PC-9 (cell line): ENCODE results near the gene C1QL4.
"Not testable (repeated sequence)": the region's sequence is repeated elsewhere in the genome, so short reads cannot be mapped to it uniquely, and the experiment has no call there.

ENCODE experiments used
- CTCF ChIP-seq: fragments of 200-600 bp; sonication (generic); conservative IDR thresholded peaks from 2 replicates; pipeline ENCODE4 v1.6.1; 2017; ENCODE audit warnings: mixed run types, antibody characterized with exemption, mild to moderate bottlenecking, moderate library complexity
- EZH2 ChIP-seq: fragments of 200-600 bp; sonication (generic); IDR thresholded peaks from 2 replicates; pipeline ENCODE4 v1.8.0; 2017; ENCODE audit warnings: antibody characterized with exemption, low read depth

- TF ChIP-seq EZH2, CTCF: not testable (repeated sequence)
Measured at GRCh38 chr12:49380184-49380583, 43.2 kb upstream of the C1QL4 start.
